ENCODE data around the gene CSHL1. TPM values are rescaled to one million over a fixed set of nuclear protein-coding genes. Genes with fewer than 3 reads are reported as not detected.

CSHL1 gene
- total RNA-seq, 2 donors from 2014 or later: not detected

DNA sequence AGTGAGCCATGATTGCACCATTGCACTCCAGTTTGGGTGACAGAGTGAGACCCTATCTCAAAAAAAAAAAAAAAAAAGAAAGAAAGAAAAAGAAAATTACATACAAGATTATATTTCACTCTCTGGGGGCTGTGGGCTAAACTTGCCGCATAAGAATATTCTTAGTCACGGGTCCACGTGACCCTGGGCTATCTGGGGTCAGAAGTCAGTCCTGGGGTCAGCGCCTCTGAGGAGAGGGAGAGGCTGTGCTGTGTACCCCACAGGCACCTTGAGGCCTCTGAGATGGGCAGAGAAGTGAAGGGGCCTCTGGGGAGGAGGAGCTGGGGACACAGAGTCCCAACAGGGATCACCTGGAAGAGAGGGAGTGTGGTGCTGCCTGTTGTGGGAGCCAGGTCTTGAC is 26.9 kb upstream of the CSHL1 start:
- Histone ChIP-seq H3K27ac (no peak overlapping the region), H3K27me3 (no peaks in the 10 kb centered on the region), H3K9me3 (no peaks in the 10 kb centered on the region), H3K4me3 (no peak overlapping the region), H3K4me1 (no peaks in the 10 kb centered on the region), H3K36me3 (no peaks in the 10 kb centered on the region)
- no peak for DNase-seq (ENCODE audit: low spot score)
- TF ChIP-seq, protein P1, sequence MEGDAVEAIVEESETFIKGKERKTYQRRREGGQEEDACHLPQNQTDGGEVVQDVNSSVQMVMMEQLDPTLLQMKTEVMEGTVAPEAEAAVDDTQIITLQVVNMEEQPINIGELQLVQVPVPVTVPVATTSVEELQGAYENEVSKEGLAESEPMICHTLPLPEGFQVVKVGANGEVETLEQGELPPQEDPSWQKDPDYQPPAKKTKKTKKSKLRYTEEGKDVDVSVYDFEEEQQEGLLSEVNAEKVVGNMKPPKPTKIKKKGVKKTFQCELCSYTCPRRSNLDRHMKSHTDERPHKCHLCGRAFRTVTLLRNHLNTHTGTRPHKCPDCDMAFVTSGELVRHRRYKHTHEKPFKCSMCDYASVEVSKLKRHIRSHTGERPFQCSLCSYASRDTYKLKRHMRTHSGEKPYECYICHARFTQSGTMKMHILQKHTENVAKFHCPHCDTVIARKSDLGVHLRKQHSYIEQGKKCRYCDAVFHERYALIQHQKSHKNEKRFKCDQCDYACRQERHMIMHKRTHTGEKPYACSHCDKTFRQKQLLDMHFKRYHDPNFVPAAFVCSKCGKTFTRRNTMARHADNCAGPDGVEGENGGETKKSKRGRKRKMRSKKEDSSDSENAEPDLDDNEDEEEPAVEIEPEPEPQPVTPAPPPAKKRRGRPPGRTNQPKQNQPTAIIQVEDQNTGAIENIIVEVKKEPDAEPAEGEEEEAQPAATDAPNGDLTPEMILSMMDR (IDR thresholded peaks at IDR 0.05): no peak

DNA sequence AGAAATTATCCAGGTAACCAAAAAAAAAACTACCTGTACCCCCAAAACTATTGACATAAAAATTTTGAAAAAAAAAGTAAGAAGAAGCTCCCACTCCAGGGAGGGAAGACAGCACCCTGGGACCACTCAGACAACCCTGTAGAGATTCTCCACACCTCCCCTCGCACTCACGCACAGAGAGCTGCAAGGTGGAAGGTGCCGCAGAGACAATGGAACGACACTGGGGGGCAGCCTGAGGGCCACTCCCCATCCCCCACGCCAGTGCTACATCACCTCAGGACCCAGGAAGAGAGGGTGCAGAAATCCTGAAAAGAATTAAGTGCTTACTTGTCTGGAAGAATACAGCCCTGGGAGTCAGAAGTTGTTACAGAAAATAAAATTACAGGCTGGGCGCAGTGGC is 26.3 kb upstream of the CSHL1 start:
- H3K36me3 ChIP-seq: no peaks in the 10 kb centered on the region
- TF ChIP-seq, protein P1 (IDR thresholded peaks at IDR 0.05): no peak
- H3K4me1 ChIP-seq: no peaks in the 10 kb centered on the region
- no peaks in the 10 kb centered on the region for H3K27me3 ChIP-seq
- no peak overlapping the region for H3K4me3 ChIP-seq
- H3K27ac ChIP-seq: no peak overlapping the region
- DNase-seq (ENCODE audit: low spot score): no peak
- H3K9me3 ChIP-seq: no peaks in the 10 kb centered on the region

DNA sequence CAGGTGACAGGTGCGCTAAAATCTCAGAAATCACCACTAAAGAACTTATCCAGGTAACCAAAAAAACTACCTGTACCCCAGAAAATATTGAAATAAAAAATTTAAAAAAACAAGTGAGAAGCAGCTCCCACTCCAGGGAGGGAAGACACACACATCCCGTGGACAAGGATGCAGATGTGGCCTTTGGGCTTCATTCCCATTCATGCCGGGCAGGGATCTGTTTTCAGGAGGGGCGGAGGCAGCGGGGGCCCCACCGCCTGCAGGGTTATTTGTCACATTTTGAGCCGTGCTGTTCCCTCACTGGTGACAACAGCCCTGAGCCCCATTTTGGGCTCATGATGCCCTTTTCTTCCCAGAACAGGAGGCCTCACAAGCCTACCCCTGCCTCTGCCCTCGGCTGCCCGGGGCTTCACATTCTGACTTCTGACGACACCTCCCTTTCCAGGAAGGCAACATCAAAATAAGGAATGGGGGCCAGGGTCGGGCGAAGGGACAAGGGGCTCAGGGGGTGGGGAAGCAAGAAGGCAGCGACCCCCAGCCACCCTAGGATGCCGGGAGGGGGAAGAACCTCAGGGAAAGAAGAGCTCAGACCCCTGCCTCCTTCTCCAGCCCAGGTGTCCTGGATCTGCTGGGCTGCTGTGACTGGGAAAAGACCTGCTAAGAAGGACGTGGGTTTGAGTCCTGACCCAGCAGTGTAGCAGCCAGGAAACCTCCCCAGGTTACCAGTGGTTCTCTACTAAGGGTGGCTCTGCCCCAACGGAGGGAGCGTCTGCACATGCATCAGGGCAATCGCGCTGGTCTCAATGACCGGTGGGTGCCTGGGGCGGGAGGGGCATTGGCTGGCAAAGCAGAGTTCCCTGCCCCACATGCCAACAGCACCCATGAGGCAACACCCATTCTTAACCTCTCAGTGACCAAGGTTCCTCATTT is 23.4 kb upstream of the CSHL1 start:
- Histone ChIP-seq H3K27me3 (no peaks in the 10 kb centered on the region), H3K4me1 (peaks cover 0 to 20% of the 10 kb centered on the region in 2 donors), H3K4me3 (no peak overlapping the region), H3K36me3 (no peaks in the 10 kb centered on the region), H3K9me3 (no peaks in the 10 kb centered on the region), H3K27ac (no peak overlapping the region)
- DNase-seq (ENCODE audit: low spot score): no peak
- TF ChIP-seq, protein P1 (IDR thresholded peaks at IDR 0.05): no peak

DNA sequence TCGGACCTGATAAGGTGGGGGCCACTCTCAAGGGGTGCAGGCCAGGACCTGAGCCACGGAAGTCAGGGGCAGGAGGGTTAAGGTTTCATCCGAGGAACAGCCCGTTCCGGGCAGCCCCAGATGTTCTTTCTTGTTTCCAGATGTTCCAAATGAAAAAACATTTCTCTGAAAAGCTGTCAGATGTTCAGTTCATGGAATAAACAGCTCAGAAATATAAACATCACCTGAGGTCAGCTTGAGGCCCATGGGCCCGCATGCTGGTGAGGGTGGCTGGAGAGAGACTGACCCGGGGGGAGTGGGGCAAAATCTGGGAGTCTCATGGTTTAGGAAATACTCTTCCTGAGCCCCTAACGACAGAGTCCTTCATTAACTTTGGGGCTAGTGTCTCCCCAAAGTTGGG is 22.5 kb upstream of the CSHL1 start:
- Histone ChIP-seq H3K36me3 (no peaks in the 10 kb centered on the region), H3K9me3 (no peaks in the 10 kb centered on the region), H3K27ac (no peak overlapping the region), H3K27me3 (no peaks in the 10 kb centered on the region), H3K4me1 (peaks cover 0 to 20% of the 10 kb centered on the region in 2 donors), H3K4me3 (no peak overlapping the region)
- DNase-seq (ENCODE audit: low spot score): no peak
- TF ChIP-seq, protein P1 (IDR thresholded peaks at IDR 0.05): no peak

DNA sequence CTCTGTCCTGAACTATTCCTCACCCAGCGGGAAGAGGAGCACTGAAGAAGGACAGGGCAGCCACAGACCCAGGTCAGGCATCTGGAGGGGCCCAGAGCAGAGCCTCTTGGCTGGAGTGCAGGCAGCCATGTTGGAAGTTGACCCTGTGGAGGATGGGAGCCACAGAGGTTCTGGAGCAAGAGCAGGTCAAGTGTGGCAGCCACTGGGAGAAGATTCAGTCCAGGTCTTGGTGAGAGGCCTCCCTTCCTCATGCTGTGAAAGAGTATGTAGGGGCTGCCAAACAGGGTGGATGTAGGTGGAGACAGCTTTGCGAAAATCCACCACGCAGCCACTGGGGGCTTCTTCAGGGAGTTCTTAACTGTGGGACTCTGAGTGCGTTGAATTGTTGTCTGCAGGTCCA is 21.7 kb upstream of the CSHL1 start:
- no peaks in the 10 kb centered on the region for H3K27me3 ChIP-seq
- H3K4me3 ChIP-seq: no peak overlapping the region
- no peak overlapping the region for H3K27ac ChIP-seq
- TF ChIP-seq, protein P1 (IDR thresholded peaks at IDR 0.05): no peak
- H3K4me1 ChIP-seq: peaks cover 0 to 20% of the 10 kb centered on the region in 2 donors
- no peaks in the 10 kb centered on the region for H3K36me3 ChIP-seq
- no peaks in the 10 kb centered on the region for H3K9me3 ChIP-seq
- DNase-seq (ENCODE audit: low spot score): no peak

All from right atrium auricular region (tissue), 2 donors.